K562 (cell line): ENCODE data around the gene SV2C. TPM values are rescaled to one million over a fixed set of nuclear protein-coding genes. Genes with fewer than 3 reads are reported as not detected.
A peak's percentile ranks its signal among the peaks of the same experiment; 100 is the strongest.

Experiments used
- BRF1 ChIP-seq: IDR thresholded peaks from 3 replicates; pipeline ENCODE4 v1.6.1; 2011; ENCODE audit warnings: borderline replicate concordance, mild to moderate bottlenecking; ENCODE audit not compliant: insufficient read length; ENCODE audit errors: extremely low read depth
- FUS ChIP-seq: fragments of 200-400 bp; formaldehyde crosslinking; optimal IDR thresholded peaks from 2 replicates; pipeline ENCODE3; 2017; ENCODE audit warnings: low read depth, low read length
- JUND ChIP-seq, 2 experiments: IDR thresholded peaks; 2 replicates in 1 of 2; 3 replicates in 1 of 2; pipeline ENCODE4 v1.6.1; 2011; ENCODE audit warnings: borderline replicate concordance in 2 of 2, low read depth in 2 of 2, low read length in 2 of 2, improper control_type of control experiment in 1 of 2, missing biosample characterization in 1 of 2, missing genetic modification characterization in 1 of 2, missing genetic modification reagents in 1 of 2
- MGA ChIP-seq: fragments of 450-650 bp; IDR thresholded peaks from 2 replicates; pipeline ENCODE4 v1.6.1; 2016; ENCODE audit warnings: mild to moderate bottlenecking, moderate library complexity
- NRF1 ChIP-seq, 2 experiments: fragments of 450-650 bp; IDR thresholded peaks in 1 of 2; conservative IDR thresholded peaks in 1 of 2; 2 replicates each; pipeline ENCODE4 v1.6.1; 2014; ENCODE audit warnings: mild to moderate bottlenecking in 2 of 2
- PTBP1 ChIP-seq: fragments of 200-400 bp; formaldehyde crosslinking; IDR thresholded peaks from 2 replicates; pipeline ENCODE4 v1.6.1; 2017; ENCODE audit warnings: low read depth, low read length
- SPI1 ChIP-seq: IDR thresholded peaks from 2 replicates; pipeline ENCODE4 v1.6.1; 2011; ENCODE audit warnings: low read depth, low read length, control low read depth, borderline replicate concordance
- SRSF1 ChIP-seq: fragments of 200-400 bp; formaldehyde crosslinking; IDR thresholded peaks from 2 replicates; pipeline ENCODE4 v1.6.1; 2017; ENCODE audit warnings: mild to moderate bottlenecking, low read depth, low read length, moderate library complexity
- ZNF174 ChIP-seq: fragments of 250-450 bp; sonication (Bioruptor Pico); IDR thresholded peaks from 2 replicates; pipeline ENCODE4 v1.4.0; 2020; ENCODE audit warnings: mild to moderate bottlenecking
- polyA plus RNA-seq, 8 experiments: library from polyadenylated mRNA; depleted of rRNA in 4 of 8; stranded (reverse) in 5 of 8; unstranded in 3 of 8; fragments of >200 nt; fragmentation: Nextera tagmentation in 2 of 8; fragmentation: Illumina TruSeq in 1 of 8; extraction: Ambion mirVana in 2 of 8; extraction: Trizol in 1 of 8; gene quantifications; 2 replicates each; pipeline versions ENCODE4 v1.2.1 to v1.2.3, GENCODE V29; 2011 to 2014; ENCODE audit warnings: inconsistent platforms in 1 of 8, missing spikeins in 1 of 8
- total RNA-seq, 7 experiments: library from RNA; depleted of rRNA in 6 of 7; stranded (reverse); fragments of >200 nt in 6 of 7; fragmentation: Illumina TruSeq in 2 of 7; extraction: Trizol in 2 of 7; gene quantifications; 2 replicates each; pipeline versions ENCODE4 v1.2.1 to v1.2.3, GENCODE V29; 2011 to 2021; ENCODE audit warnings: low replicate concordance in 1 of 7
- TF ChIP-seq, protein P1 (sequence below): sonication (generic); formaldehyde crosslinking; IDR thresholded peaks from 2 replicates; pipeline ENCODE4 v1.8.0; 2022; ENCODE audit warnings: mild to moderate bottlenecking, low read depth, missing genetic modification reagents
- TF ChIP-seq, protein P2 (sequence below): fragments of 450-650 bp; IDR thresholded peaks from 2 replicates; pipeline ENCODE4 v1.6.1; 2014; ENCODE audit warnings: low read depth, mild to moderate bottlenecking, moderate library complexity, borderline replicate concordance

The SV2C gene
- total and polyA plus RNA-seq, 9 of the 15 experiments (the other 6 are each of a cell fraction or from before 2014, with no cell fraction given): 0.05 TPM; not detected in 8

DNA sequence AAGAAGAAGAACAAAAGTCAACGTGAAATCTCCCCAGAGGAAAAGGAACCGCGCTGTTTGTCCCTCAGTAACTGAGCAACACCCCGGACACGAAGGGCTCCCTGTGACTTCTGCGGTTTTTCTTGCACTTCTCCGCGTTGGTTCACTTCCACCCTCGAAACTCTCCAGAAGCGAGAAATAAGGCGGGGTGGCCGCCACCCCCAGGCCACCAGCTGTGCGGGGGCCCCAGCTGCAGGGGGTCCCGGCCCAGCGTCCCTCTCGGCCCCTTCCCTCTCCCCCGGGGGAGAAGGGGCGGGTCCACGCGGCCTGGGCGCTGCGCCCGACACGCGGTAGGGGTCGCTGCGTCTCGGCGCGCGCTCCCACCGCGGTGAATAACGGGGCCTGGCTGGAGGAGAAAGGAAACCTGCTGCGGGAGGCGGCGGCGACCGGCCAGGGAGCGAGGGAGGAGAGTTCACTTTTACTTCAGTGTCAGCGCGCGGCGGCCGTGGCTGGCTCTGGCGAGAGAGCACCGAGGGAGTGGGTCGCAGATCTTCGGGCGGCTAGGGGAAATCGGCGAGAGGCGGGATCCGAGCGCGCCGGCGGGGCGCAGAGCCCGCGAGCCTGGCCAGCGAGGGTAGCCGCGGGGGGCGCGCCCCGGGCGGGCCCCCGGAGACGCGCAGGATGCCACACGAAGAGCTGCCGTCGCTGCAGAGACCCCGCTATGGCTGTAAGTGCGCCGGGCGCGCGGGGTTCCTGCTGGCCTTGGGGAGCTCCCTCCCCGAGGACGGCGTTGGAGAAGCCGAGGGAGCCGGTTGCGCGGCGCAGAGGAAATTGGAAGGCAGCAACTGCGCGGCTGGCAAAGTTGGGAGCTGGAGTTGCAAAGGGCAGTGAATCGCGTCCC is 319.9 kb downstream of the SV2C start, which contains the start of gene IQGAP2 (continued):
- peak; percentile 33 for TF ChIP-seq MGA
- no peak for TF ChIP-seq PTBP1
- TF ChIP-seq FUS: peak; percentile 76
- TF ChIP-seq, protein P1, sequence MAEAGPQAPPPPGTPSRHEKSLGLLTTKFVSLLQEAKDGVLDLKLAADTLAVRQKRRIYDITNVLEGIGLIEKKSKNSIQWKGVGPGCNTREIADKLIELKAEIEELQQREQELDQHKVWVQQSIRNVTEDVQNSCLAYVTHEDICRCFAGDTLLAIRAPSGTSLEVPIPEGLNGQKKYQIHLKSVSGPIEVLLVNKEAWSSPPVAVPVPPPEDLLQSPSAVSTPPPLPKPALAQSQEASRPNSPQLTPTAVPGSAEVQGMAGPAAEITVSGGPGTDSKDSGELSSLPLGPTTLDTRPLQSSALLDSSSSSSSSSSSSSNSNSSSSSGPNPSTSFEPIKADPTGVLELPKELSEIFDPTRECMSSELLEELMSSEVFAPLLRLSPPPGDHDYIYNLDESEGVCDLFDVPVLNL (CRISPR knock-in tag): peak; percentile 60; the same call in 1 of the 2 replicates
- TF ChIP-seq BRF1: no peak
- TF ChIP-seq JUND (IDR thresholded peaks at IDR 0.05; ENCODE audit: borderline replicate concordance, low read depth, low read length): peak; percentile 36; the same call in 1 of the 2 replicates
- peak; percentile 54; the same call in 1 of the 3 replicates for TF ChIP-seq JUND (tag; IDR thresholded peaks at IDR 0.05; ENCODE audit: borderline replicate concordance, low read depth, low read length)
- TF ChIP-seq, protein P2, sequence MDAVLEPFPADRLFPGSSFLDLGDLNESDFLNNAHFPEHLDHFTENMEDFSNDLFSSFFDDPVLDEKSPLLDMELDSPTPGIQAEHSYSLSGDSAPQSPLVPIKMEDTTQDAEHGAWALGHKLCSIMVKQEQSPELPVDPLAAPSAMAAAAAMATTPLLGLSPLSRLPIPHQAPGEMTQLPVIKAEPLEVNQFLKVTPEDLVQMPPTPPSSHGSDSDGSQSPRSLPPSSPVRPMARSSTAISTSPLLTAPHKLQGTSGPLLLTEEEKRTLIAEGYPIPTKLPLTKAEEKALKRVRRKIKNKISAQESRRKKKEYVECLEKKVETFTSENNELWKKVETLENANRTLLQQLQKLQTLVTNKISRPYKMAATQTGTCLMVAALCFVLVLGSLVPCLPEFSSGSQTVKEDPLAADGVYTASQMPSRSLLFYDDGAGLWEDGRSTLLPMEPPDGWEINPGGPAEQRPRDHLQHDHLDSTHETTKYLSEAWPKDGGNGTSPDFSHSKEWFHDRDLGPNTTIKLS: 0 out of 2 replicates have a peak, but pooled peaks have one; percentile 20
- no peak for TF ChIP-seq SRSF1
- no peak; a peak in 2 of 4 replicates for TF ChIP-seq NRF1 (conservative IDR thresholded peaks at IDR 0.05 in 1 of 2, IDR thresholded peaks at IDR 0.05 in 1 of 2)
- TF ChIP-seq SPI1: no peak
- TF ChIP-seq ZNF174 (CRISPR knock-in tag): no peak
